Stimulated activated CD4-positive, alpha-beta T cell treated with anti-CD3 and anti-CD28 coated beads, Interleukin-15, amount 100 ng/mL, for 48 hours (primary cell): ENCODE results near the gene CPB1.

Experiments used
- DNase-seq, 2 donors: peaks; one replicate each; pipeline ENCODE4 v3.0.0-alpha.2; 2020; ENCODE audit warnings: low read depth in 2 of 2

CPB1 gene

GRCh38 chr3:148829926-148830325, 2.3 kb downstream of the CPB1 start:
- DNase-seq: no peak

- DNase-seq: no peak
Observed at GRCh38 chr3:148833223-148833622, 5.6 kb downstream of the CPB1 start.

GRCh38 chr3:148839805-148840204, 12.2 kb downstream of the CPB1 start:
- no peak for DNase-seq

GRCh38 chr3:148840451-148840850, 12.8 kb downstream of the CPB1 start:
- DNase-seq: no peak

GRCh38 chr3:148845756-148846395, 18.3 kb downstream of the CPB1 start:
- DNase-seq: no peak

GRCh38 chr3:148847351-148847750, 19.7 kb downstream of the CPB1 start:
- DNase-seq: no peak

- DNase-seq: no peak
Observed at GRCh38 chr3:148848410-148848809, 20.8 kb downstream of the CPB1 start.

GRCh38 chr3:148852271-148852992, 24.8 kb downstream of the CPB1 start:
- DNase-seq: no peak

GRCh38 chr3:148853076-148853475, 25.5 kb downstream of the CPB1 start:
- no peak for DNase-seq

GRCh38 chr3:148854061-148854460, 26.4 kb downstream of the CPB1 start:
- no peak for DNase-seq

- DNase-seq: no peak
Observed at GRCh38 chr3:148856384-148856783, 28.8 kb downstream of the CPB1 start.

GRCh38 chr3:148857316-148857715, 29.7 kb downstream of the CPB1 start:
- DNase-seq: no peak

- no peak for DNase-seq
Observed at GRCh38 chr3:148861277-148861869, 33.8 kb downstream of the CPB1 start.

GRCh38 chr3:148863297-148863696, 35.7 kb downstream of the CPB1 start:
- no peak for DNase-seq

- no peak for DNase-seq
Observed at GRCh38 chr3:148863814-148864213, 36.2 kb downstream of the CPB1 start.

GRCh38 chr3:148865049-148865448, 37.4 kb downstream of the CPB1 start, which contains the start of gene CPA3:
Gene CPA3, plus strand, starts transcription at chr3:148865296. Its CDS starts 12 bp downstream, at chr3:148865308.
- DNase-seq: no peak

- DNase-seq: no peak
Observed at GRCh38 chr3:148866261-148866660, 38.6 kb downstream of the CPB1 start.

GRCh38 chr3:148873270-148873927, 45.8 kb downstream of the CPB1 start:
- DNase-seq: no peak

GRCh38 chr3:148873977-148874376, 46.4 kb downstream of the CPB1 start:
- no peak for DNase-seq

- DNase-seq: no peak
Observed at GRCh38 chr3:148878095-148878494, 50.5 kb downstream of the CPB1 start.

GRCh38 chr3:148879256-148879655, 51.6 kb downstream of the CPB1 start:
- no peak for DNase-seq

GRCh38 chr3:148880681-148881080, 53.1 kb downstream of the CPB1 start:
- no peak for DNase-seq

GRCh38 chr3:148881286-148881685, 53.7 kb downstream of the CPB1 start:
- no peak for DNase-seq
